K562 (cell line): ENCODE measurements around the gene DTWD2. TPM values are rescaled to one million over a fixed set of nuclear protein-coding genes. Genes with fewer than 3 reads are reported as not detected.
A peak's percentile ranks its signal among the peaks of the same experiment; 100 is the strongest.

Source experiments
- ATAC-seq: fragments of 200-7000 bp; cut with Tn5 transposase; 3 replicates; pipeline ENCODE4 v1.9.1; 2020; ENCODE audit warnings: moderate library complexity
- BruUV-seq: library from RNA; stranded (reverse); fragments of 400-500 nt; replicated peaks from 2 replicates; lab custom pipeline; 2021; lab: Mats Ljungman, UMichigan
- CTCF ChIA-PET: fragments of 300-600 bp; formaldehyde crosslinking; extraction: SDS; loops from one replicate; lab custom pipeline; 2021; ENCODE audit warnings: low intra/inter-chr PET ratio; lab: Yijun Ruan, JAX
- POLR2A ChIA-PET: fragments of 300-600, 350-650 bp; sonication (Branson Sonifier 250); formaldehyde crosslinking; extraction: SDS; loops from one replicate; lab custom pipeline; 2021; ENCODE audit warnings: antibody characterized with exemption, inconsistent platforms; lab: Yijun Ruan, JAX
- DNase-seq, 4 experiments: peaks; one replicate each; pipeline versions ENCODE4 v3.0.0 to v3.0.0-alpha.2; 2011 to 2018; ENCODE audit warnings: low spot score in 3 of 4, mixed read lengths in 3 of 4; ENCODE audit errors: extremely low read depth in 1 of 4
- FAIRE-seq: peaks from 2 replicates; lab custom pipeline; 2011; peaks lifted over from hg19 to GRCh38; lab: Jason Lieb, UNC
- H2AFZ ChIP-seq: 2 replicates; pipeline ENCODE4 v1.6.0; 2011; ENCODE audit warnings: low read depth, low read length, control low read depth, inconsistent platforms
- H3K27ac ChIP-seq: fragments of 200-600 bp; 3 replicates; pipeline ENCODE4 v1.8.0; 2011; ENCODE audit warnings: low read depth, mild to moderate bottlenecking, control low read depth, inconsistent platforms, low read length, moderate library complexity, mixed read lengths; ENCODE audit errors: extremely low read depth
- H3K27me3 ChIP-seq, 2 experiments: fragments of 300-600 bp in 1 of 2; 2 replicates in 1 of 2; 3 replicates in 1 of 2; pipeline versions ENCODE4 v1.6.0 to v1.8.0; 2011; ENCODE audit warnings: inconsistent platforms in 2 of 2, low read length in 2 of 2, mild to moderate bottlenecking in 1 of 2, mixed read lengths in 1 of 2, moderate library complexity in 1 of 2; ENCODE audit not compliant: control insufficient read depth in 2 of 2, insufficient read depth in 2 of 2
- H3K36me3 ChIP-seq: fragments of 300-600 bp; 3 replicates; pipeline ENCODE4 v1.8.0; 2011; ENCODE audit warnings: mild to moderate bottlenecking, low read length, inconsistent platforms; ENCODE audit not compliant: control insufficient read depth, insufficient read depth
- H3K4me1 ChIP-seq, 2 experiments: fragments of 200-600 bp in 1 of 2; replicated peaks in 1 of 2; 2 replicates in 1 of 2; 3 replicates in 1 of 2; pipeline versions ENCODE4 v1.5.1 to v1.8.0; 2011; ENCODE audit warnings: inconsistent platforms in 2 of 2, low read length in 2 of 2, mild to moderate bottlenecking in 1 of 2, mixed read lengths in 1 of 2, moderate library complexity in 1 of 2; ENCODE audit not compliant: control insufficient read depth in 2 of 2, insufficient read depth in 2 of 2
- H3K4me2 ChIP-seq: 2 replicates; pipeline ENCODE4 v1.6.1; 2011; ENCODE audit warnings: low read length, control low read depth, inconsistent platforms, mixed read lengths; ENCODE audit not compliant: insufficient read depth
- H3K4me3 ChIP-seq: fragments of 200-600 bp; sonication (generic), shearing (Covaris generic); 2 replicates; pipeline ENCODE4 v1.5.1; 2016; ENCODE audit warnings: control low read depth, inconsistent platforms
- H3K79me2 ChIP-seq: fragments of 200-600 bp; 3 replicates; pipeline ENCODE4 v1.8.0; 2011; ENCODE audit warnings: low read length, inconsistent platforms; ENCODE audit not compliant: control insufficient read depth, insufficient read depth
- H3K9ac ChIP-seq, 2 experiments: 2 replicates each; pipeline versions ENCODE4 v1.6.0 to v1.6.1; 2011; ENCODE audit warnings: low read depth in 2 of 2, low read length in 2 of 2, control low read depth in 1 of 2, inconsistent platforms in 1 of 2, mild to moderate bottlenecking in 1 of 2, mixed read lengths in 1 of 2; ENCODE audit not compliant: insufficient read depth in 1 of 2
- H3K9me1 ChIP-seq: one replicate; pipeline ENCODE4 v1.6.0; 2011; ENCODE audit warnings: inconsistent platforms, mild to moderate bottlenecking, low read length, moderate library complexity; ENCODE audit not compliant: control insufficient read depth, insufficient read depth
- H3K9me3 ChIP-seq: replicated peaks from 2 replicates; pipeline ENCODE4 v1.5.1; 2011; ENCODE audit warnings: low read depth, low read length, inconsistent platforms; ENCODE audit not compliant: control insufficient read depth, insufficient read depth
- H4K20me1 ChIP-seq: replicated peaks from 2 replicates; pipeline ENCODE4 v1.6.1; 2011; ENCODE audit warnings: low read length, inconsistent platforms, mixed read lengths; ENCODE audit not compliant: control insufficient read depth, insufficient read depth
- ARID2 ChIP-seq: fragments of 450-650 bp; IDR thresholded peaks from 2 replicates; pipeline ENCODE4 v1.6.1; 2017; ENCODE audit warnings: antibody characterized with exemption, mild to moderate bottlenecking
- CXXC5 ChIP-seq: fragments of 250-450 bp; sonication (Bioruptor Pico); IDR thresholded peaks from 2 replicates; pipeline ENCODE4 v1.8.0; 2022; ENCODE audit warnings: inconsistent platforms, mild to moderate bottlenecking, moderate library complexity
- FOXM1 ChIP-seq, 2 experiments: fragments of 450-650 bp in 1 of 2; sonication (generic) in 1 of 2; formaldehyde crosslinking in 1 of 2; IDR thresholded peaks; 2 replicates each; pipeline versions ENCODE4 v1.6.1 to v1.9.0; 2017 to 2022; ENCODE audit warnings: low read depth in 2 of 2, mild to moderate bottlenecking in 2 of 2, missing genetic modification reagents in 1 of 2, moderate library complexity in 1 of 2
- HMBOX1 ChIP-seq: sonication (generic); IDR thresholded peaks from 2 replicates; pipeline ENCODE4 v1.6.1; 2016
- MCM7 ChIP-seq, 2 experiments: fragments of 450-650 bp; IDR thresholded peaks; 2 replicates each; pipeline ENCODE4 v1.6.1; 2016 to 2018
- MEF2D ChIP-seq: conservative IDR thresholded peaks from 2 replicates; pipeline ENCODE4 v1.6.1; 2016; ENCODE audit warnings: low read depth, missing genetic modification characterization, missing compliant biosample characterization
- ZFP91 ChIP-seq: sonication (generic); formaldehyde crosslinking; IDR thresholded peaks from 2 replicates; pipeline ENCODE4 v1.8.0; 2022; ENCODE audit warnings: mild to moderate bottlenecking, missing genetic modification reagents
- WGBS: fragments of 100-300 bp; shearing (Covaris generic); methylation state at CpG from one replicate; pipeline ENCODE4 v1.1.6; 2016; ENCODE audit warnings: low coverage, mixed read lengths; ENCODE audit not compliant: insufficient coverage; ENCODE audit errors: missing lambda C conversion rate; 5-methylcytosine and 5-hydroxymethylcytosine counted together
- in situ Hi-C: fragments of 300-500 bp; cut with MboI; formaldehyde crosslinking; loops from 4 replicates; pipeline ENCODE4 v1.15.0; 2018; ENCODE audit warnings: inconsistent platforms, mixed read lengths
- intact Hi-C: fragments of 100-400 bp; cut with micrococcal nuclease; formaldehyde crosslinking; loops from 2 replicates; pipeline ENCODE4 v1.14.2; 2022
- polyA plus RNA-seq, 8 experiments: library from polyadenylated mRNA; depleted of rRNA in 4 of 8; stranded (reverse) in 5 of 8; unstranded in 3 of 8; fragments of >200 nt; fragmentation: Nextera tagmentation in 2 of 8; fragmentation: Illumina TruSeq in 1 of 8; extraction: Ambion mirVana in 2 of 8; extraction: Trizol in 1 of 8; gene quantifications; 2 replicates each; pipeline versions ENCODE4 v1.2.1 to v1.2.3, GENCODE V29; 2011 to 2014; ENCODE audit warnings: inconsistent platforms in 1 of 8, missing spikeins in 1 of 8
- total RNA-seq, 7 experiments: library from RNA; depleted of rRNA in 6 of 7; stranded (reverse); fragments of >200 nt in 6 of 7; fragmentation: Illumina TruSeq in 2 of 7; extraction: Trizol in 2 of 7; gene quantifications; 2 replicates each; pipeline versions ENCODE4 v1.2.1 to v1.2.3, GENCODE V29; 2011 to 2021; ENCODE audit warnings: low replicate concordance in 1 of 7
- TF ChIP-seq, protein P1 (sequence below), 3 experiments: fragments of 200-800 bp in 1 of 3; fragments of 250-450 bp in 1 of 3; fragments of 450-650 bp in 1 of 3; sonication (Bioruptor Pico) in 1 of 3; sonication (Bioruptor generic) in 1 of 3; formaldehyde crosslinking in 1 of 3; IDR thresholded peaks; 2 replicates each; pipeline versions ENCODE4 v1.6.1 to v1.8.0; 2016 to 2022; ENCODE audit warnings: mild to moderate bottlenecking in 2 of 3, missing genetic modification characterization in 2 of 3, missing compliant biosample characterization in 1 of 3, moderate library complexity in 1 of 3

The DTWD2 gene
- total and polyA plus RNA-seq, 9 of the 15 experiments (the other 6 are each of a cell fraction or from before 2014, with no cell fraction given), result 0.99 to 10.8 (median 4.1) TPM

DNA sequence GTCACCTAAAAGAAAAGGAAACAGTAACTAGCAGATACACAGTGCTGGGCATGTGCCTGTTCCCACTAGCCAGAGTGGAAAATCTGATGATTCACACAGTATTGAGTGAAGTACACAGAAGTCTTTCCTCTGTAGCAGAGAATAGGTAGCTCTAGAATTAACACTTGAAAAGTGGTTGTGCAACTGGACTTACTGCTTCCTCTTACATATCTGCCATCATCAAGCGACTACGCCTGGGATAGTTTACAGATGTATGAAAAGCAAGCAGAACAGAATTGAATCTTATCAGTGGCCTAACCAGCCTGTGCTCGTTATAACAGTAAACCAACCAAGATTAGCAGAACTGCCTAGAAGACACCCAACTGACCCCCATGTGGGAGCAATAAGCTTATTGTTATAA is 130.6 kb downstream of the DTWD2 start (continued):
- TF ChIP-seq HMBOX1, result peak; percentile 98
- 0 out of 2 replicates have a peak, but pooled peaks have one; percentile 25 for TF ChIP-seq CXXC5 (CRISPR knock-in tag)

- ATAC-seq (no peak), DNase-seq (no peak), FAIRE-seq (no peak)
- no peaks in the 10 kb centered on the region for H3K27me3 ChIP-seq
- H3K4me2 ChIP-seq, result no peak overlapping the region
- intact Hi-C loops (no loop called here), in situ Hi-C loops (no loop called here)
- no TSS peak for BruUV-seq
- H3K9me1 ChIP-seq, result no peaks in the 10 kb centered on the region
- no peak overlapping the region for H3K4me3 ChIP-seq
- no peak overlapping the region for H3K27ac ChIP-seq
- WGBS, result 21% methylated on average over 5 of the region's 5 CpGs
- POLR2A ChIA-PET, result no interaction called here
- H2AFZ ChIP-seq, result no peak overlapping the region
- no peaks in the 10 kb centered on the region for H4K20me1 ChIP-seq
- CTCF ChIA-PET, result no interaction called here
- H3K9me3 ChIP-seq, result no peaks in the 10 kb centered on the region
- no peak overlapping the region for H3K9ac ChIP-seq
- H3K79me2 ChIP-seq, result no peaks in the 10 kb centered on the region
- H3K36me3 ChIP-seq, result no peaks in the 10 kb centered on the region
- 0 out of 5 replicates have a peak, but pooled peaks cover 0 to 5% of the 10 kb centered on the region in 2 experiments for H3K4me1 ChIP-seq
- TF ChIP-seq FOXM1 (IDR thresholded peaks at IDR 0.05; ENCODE audit: low read depth) (no peak), FOXM1 (CRISPR knock-in tag; IDR thresholded peaks at IDR 0.05; ENCODE audit: low read depth) (no peak), MCM7 (IDR thresholded peaks at IDR 0.05) (no peak), MEF2D (tag) (no peak), ARID2 (no peak), ZFP91 (no peak)
- TF ChIP-seq, protein P1, sequence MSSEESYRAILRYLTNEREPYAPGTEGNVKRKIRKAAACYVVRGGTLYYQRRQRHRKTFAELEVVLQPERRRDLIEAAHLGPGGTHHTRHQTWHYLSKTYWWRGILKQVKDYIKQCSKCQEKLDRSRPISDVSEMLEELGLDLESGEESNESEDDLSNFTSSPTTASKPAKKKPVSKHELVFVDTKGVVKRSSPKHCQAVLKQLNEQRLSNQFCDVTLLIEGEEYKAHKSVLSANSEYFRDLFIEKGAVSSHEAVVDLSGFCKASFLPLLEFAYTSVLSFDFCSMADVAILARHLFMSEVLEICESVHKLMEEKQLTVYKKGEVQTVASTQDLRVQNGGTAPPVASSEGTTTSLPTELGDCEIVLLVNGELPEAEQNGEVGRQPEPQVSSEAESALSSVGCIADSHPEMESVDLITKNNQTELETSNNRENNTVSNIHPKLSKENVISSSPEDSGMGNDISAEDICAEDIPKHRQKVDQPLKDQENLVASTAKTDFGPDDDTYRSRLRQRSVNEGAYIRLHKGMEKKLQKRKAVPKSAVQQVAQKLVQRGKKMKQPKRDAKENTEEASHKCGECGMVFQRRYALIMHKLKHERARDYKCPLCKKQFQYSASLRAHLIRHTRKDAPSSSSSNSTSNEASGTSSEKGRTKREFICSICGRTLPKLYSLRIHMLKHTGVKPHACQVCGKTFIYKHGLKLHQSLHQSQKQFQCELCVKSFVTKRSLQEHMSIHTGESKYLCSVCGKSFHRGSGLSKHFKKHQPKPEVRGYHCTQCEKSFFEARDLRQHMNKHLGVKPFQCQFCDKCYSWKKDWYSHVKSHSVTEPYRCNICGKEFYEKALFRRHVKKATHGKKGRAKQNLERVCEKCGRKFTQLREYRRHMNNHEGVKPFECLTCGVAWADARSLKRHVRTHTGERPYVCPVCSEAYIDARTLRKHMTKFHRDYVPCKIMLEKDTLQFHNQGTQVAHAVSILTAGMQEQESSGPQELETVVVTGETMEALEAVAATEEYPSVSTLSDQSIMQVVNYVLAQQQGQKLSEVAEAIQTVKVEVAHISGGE (CRISPR knock-in tag; IDR thresholded peaks at IDR 0.05), result no peak
Measured at GRCh38 chr5:118854819-118855218, 133.5 kb downstream of the DTWD2 start.
